HG03378 (cell line): ENCODE data around the gene GNPTAB.

ENCODE experiments used
- ATAC-seq: cut with Tn5 transposase; IDR thresholded peaks from one replicate; pipeline ENCODE4 v1.9.1; 2021; ENCODE audit warnings: mild to moderate bottlenecking, moderate library complexity; ENCODE audit not compliant: unreplicated experiment

Gene GNPTAB

DNA sequence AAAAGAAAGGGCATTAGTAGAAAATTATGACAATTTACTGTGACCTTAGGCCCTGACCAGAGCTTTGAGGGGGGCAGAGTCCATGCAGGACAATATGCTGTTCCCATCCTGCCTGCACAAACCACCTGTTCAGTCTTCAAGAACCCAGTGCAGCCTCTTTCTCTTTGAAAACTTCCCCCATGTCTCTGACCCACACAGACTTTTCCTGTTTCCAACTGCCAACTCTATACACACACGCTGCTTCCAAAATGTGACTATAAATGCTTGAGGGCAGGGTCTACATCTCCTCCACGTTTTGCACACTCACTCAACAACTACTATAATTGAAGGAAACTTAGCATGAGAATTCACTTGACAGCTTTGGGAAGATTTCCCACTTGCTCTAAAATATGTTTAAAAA, 54.9 kb downstream of the GNPTAB start:
- no peak for ATAC-seq

DNA sequence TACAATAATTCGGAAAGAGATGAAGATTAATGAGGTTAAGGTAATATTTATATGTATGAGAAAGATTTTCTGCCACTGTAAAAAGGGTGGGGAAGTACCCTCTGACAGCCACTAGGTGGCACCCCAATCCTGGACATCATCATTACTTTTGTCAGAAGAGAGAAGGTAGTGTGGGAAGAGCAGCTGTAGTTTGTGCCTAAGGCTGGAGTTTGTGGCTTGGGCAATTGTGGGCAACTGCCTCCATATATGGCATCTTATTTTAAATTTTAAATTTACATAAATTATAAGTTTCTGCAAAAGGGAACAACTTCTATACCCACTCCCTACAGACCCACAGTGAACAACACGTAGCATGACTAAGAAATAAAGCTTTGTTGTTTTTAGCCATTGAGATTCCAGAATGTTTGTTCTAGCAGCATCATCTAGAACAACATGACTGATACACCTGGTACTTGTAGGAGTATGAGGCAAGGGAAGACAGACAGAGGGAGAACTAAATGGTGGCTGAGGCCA, 57.1 kb downstream of the GNPTAB start:
- peak; percentile 81 for ATAC-seq

DNA sequence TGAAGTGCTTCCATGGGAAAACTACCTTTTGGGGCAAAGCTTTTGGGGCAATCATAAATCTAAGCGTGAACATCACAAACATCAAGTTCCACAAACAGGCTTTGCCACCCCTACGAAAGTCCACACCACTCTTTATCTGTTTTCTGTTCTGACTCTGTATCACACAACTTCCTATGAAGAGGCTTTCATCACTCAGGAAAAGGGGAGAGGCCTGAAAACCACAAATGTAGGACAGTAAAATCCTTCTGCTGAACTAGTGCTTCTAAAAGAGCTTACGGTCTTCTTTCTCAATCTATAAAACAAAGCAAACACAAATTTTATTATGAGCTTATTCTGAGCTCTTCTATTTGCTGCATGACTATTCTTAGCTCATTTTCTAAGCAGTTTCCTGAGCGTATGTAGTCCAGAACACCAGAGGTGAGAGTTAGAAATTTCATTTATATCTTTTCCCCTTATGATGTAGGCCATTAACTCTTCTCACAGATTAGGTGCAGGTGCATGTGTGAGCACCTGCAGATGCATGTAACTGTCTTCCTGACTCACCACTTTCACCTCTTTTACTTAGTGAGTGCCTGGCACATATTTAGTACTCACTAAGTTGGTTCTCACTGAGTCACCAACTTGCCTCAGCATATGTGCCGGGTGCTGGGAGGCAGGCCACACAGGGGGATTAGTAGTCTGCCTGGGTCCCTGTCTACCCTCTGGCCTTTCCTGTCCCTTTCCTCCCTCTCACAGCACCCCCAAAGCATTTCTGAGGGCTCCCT, 58.6 kb downstream of the GNPTAB start:
- no peak for ATAC-seq

DNA sequence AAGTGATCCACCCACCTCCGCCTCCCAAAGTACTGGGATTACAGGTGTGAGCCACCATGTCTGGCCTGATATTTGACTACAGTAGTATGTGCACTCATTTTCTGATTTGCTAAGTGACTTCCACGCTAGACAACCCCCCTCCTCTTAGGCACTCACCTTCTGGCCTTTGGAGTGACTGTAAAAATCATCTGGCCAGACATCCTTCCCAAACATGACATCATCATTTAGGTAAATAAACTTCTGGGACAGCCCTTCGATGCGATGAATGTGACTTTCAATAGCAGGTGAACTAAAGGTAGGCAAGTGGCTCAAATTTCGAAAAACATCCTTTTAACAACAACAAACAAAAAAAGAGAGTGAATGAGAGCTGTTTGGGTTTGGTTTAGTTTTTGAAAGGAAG, 60.9 kb downstream of the GNPTAB start:
- no peak for ATAC-seq

DNA sequence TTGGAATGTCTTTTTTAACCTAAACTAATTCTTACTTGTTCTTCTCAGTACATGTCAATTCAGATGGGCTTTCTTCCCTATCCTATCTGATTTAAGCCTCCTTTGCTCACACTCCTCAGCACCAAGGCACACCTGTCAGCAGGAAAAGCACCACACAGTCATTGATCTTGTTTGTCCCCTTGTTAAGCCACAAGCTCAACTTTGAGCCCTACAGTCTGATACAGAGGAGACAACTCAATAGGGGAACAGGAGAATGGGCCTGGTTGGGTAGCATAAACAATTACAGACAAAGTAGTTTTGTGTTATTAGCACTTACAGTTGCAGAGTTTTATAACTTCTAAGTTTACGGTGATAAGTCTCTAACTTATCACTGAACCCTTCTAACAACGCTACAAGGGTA, 62.0 kb downstream of the GNPTAB start:
- no peak for ATAC-seq

DNA sequence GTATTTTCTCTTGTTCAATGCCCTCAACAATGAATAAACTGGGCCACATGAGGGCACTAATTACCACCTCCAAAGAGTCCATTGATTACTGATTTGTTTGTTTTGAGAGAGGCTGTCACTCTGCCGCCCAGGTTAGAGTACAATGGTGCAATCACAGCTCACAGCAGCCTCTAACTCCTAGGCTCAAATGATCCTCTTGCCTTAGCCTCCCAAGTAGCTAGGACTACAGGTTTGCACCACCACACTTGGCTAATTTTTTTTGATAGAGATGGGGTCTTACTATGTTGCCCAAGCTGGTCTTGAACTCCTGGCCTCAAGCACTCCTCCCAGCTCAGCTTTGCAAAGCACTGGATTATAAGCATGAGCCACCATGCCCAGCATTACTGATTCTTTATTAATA, 63.2 kb downstream of the GNPTAB start:
- ATAC-seq = no peak

DNA sequence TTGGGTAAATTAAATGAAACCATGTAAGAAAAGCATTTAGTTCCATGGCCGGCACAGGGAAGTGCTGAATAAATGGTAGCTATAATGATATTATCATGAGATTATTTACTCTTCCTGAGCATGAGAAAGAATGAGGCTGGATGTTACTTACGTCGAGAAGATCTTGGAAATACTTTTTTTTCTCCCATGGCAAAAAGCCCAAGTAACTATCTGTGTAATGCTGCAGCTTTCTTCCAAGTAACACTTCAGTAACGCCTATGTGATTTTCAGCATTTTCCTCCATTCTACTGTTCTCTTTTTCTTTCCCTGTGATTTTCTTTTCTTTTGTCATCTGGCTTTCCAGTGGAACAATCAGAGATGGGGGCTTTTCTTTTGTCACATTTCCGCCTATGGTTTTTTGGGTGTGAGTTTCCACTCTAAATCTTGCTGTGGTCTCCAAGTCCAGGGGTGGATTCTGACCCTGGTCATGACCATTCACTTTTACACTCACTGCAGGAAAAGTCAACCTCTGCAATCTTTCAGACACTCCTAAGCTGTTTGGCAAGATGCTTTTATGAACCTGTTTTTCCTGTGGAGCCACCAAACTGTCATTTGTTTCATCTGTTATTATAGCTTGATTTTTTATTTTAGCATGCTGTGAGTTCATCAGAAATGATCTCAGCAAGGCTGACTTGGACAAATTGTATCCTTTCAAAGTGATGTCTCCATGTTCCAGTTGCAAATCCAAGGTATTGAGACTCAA, 66.5 kb downstream of the GNPTAB start:
- no peak for ATAC-seq

DNA sequence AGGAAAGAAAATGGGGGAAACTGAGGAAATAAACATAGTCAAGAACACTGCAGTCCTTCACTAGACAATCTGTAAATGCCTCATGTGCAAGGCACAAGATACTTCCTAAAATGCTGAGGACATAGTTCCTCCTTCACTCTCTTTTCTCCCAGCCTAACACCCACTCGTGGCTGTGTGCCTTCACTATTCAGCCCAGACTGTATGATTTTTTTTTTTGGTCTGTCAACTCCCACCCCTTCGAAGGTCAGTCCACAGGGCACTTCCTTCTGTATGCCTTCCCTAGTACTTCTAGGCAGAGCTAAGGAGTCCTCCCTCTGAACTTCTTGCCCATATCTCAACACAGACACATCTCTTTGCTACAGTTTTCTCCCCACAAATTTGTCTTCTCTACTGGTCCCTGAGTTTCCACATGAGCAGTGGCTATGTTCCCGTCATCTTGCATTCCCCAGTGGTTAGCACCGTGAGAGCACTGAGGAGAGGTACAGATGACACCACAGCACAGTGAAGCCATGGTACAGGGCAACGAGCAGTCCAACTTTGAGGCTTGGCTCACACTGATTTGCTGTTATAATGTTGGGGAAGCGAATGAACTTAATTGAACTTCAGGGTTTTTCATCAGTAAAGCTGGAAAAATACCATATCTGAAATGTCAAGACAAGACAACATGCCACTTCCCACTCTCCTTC, 67.4 kb downstream of the GNPTAB start:
- ATAC-seq = no peak

DNA sequence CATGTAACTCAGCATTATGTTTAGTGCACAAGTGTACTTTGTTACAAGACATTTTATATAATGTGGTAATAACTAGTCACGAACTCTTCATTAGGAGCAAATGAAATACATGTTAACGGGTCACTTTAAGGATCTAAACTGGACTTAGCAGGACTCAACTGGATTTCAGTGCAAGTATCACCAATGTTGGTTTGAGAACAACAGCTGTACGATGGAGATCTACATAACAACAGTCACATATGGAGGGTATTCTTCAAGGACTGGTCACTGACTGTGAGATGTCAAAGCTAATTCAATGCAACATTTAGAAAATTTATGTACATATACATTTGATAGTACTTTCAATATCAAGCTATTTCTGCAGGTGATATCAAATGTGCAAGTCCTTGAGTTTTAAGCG, 69.0 kb downstream of the GNPTAB start:
- no peak for ATAC-seq

DNA sequence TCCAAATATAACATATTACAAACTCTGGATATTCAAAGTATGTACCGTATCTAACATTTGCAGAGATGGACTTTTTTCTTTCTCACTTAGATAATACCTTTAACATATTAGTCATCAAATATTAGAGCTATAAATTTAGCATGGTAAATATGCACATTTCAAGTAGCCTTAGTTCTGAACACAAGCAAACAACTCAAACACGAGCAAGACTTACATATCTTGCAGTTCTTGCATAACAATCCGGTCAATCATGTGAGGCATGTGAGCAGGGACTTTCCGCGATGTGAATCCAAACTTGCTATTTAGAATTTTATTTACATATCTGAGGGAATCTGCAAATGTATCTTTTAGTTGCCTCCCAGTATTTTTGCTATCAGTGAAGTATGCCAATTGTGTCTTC, 69.4 kb downstream of the GNPTAB start:
- no peak for ATAC-seq

DNA sequence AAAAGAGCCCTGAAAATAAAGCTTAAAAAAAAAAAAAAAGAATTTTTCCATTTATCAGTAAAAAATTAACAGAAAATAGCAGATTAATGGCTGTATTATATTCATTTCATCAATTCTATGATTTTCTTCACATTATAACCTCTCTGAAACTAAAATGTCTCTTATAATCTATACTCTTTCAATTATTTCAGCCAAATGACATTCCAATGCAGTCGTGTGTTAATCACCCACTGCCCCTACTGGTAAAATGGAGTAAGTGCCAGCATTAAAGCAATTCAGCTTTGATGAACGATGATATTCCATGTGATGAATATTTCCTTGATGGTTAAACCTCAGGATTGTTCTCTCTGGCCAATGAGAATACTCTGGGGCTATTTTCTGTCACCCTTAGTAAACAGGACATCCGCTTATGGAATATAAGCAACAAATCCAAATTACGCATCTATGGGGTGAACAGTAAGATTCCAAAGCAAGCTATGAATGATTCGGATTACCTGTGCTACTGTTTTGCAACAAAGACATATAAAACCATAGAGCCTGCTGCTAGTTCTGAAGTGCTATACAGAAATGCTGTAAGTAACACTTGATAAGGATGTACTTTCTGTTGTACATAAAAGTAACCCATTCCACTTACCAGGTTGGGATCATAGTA, 71.2 kb downstream of the GNPTAB start:
- ATAC-seq = no peak

DNA sequence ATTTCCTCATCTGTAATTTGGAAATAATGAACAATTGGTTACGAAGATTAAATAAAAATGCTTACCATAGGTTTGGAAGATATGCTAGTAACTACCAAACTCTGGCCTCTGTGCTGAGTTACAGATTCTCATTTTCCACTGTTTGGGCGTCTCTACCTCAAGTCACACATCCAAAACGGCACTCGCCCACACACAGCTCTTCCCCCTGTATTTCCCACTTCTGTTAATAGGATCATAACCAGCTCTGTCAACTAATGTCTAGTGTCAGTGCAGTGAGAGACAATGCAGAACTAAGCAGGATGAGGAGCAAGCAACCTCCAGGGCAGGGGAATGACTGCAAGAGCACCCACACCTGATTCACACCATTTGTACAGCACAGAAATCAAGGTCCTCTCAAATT, 80.6 kb downstream of the GNPTAB start:
- ATAC-seq = no peak

DNA sequence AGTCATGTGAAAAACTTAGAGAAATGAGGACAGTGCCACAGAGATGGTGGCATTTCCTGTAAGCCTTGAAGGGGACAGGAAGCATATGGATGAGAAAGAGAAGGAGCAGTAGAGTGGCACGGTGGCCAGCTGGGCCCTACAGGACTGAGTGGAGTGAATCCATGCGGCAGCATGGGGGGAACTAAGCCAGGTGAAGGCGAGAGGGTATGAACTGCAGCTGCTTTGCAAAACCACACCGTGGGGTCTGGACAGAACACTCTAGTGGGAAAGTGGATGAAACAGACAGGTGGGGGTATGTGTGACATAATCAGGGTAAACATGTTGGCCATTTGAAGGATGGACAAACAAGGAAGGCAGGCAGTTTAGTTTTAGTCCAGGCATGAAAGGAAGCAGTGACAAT, 81.1 kb downstream of the GNPTAB start:
- no peak for ATAC-seq

DNA sequence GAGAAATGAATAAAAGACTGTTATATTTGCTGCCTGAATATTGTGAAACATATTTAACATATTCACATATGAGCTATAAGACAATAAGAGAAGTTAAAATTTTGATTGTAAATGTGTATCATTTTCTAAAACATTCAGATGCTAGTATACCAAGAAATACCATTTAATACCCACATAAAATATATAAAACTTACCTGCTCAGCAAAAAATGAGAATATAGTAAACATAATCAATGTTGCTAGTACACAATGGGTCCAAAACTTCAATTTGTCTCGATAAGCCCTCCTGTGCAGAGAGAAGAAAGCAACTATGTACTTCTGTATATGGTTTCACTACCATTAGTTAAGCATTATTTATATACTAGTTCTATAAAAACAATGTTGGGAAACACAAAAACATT, 81.9 kb downstream of the GNPTAB start:
- no peak for ATAC-seq

DNA sequence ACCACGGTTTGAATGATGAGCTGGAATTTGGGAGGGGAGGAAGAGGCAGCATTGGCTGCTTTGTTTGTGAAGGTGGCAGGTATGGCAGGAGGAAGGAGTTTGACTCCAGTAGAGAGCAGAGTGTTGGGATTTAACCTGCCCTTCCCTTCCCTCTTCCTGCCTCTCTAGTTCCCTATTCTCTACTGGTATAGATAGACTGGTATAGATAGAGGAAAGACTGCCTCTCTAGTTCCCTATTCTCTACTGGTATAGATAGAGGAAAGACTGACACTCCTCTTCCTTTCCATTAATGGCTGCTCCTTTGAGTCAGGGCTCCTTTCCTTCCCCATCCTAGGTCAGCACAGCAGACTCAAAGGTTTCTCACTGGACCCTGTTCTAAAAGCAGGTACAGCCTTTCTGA, 83.1 kb downstream of the GNPTAB start:
- no peak for ATAC-seq

DNA sequence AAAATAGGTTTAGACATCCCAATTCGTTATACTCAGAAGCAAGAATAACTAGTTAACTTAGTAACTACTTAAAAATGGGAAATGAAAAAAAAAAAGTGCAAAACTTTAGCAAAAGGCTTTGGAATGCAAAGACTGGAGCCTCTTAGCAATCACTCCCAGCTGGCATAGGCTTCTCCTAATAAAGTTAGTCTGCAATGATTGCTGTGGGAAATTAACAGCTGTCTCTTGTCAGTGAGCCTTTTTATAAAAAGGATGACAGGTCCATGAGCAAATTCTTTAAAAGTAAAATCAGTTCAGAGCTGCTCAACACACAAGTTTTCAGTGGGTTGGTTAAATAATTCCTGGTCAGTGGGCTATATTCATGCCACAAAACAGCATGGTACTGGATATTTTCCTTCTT, 84.1 kb downstream of the GNPTAB start:
- no peak for ATAC-seq

DNA sequence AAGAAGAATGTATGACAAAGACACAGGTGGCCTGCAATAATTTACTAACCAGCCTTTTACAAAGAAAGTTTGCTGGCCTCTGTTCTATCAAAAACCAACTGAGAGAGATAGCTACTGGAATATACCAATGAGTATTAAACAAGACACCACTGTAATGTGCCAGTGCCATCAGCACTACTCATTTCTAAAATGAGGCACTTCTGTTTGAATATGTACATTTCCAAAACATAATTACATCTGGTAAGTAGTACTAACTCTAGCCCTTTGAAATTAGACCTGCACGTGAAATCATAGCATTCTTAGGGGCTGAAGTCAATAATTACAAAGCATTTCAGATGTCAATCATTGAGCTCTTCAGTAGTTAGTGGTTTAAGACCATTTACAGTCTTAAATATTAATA, 84.6 kb downstream of the GNPTAB start:
- ATAC-seq = no peak

DNA sequence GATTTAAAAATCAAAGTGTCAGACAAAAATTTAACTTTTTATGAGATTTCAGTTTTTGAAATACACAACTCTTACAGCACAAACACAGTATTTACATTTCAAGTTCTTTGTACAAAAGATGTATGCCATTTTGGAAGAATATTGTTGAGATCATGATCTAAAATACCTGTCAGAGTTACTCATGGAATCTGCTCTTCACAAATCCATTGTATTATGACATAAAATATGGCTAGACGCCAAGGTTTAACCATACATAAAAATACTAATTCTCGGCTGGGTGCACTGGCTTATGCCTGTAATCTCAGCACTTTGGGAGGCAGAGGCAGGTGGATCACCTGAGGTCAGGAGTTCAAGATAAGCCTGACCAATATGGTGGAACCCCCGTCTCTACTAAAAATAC, 85.3 kb downstream of the GNPTAB start:
- no peak for ATAC-seq

DNA sequence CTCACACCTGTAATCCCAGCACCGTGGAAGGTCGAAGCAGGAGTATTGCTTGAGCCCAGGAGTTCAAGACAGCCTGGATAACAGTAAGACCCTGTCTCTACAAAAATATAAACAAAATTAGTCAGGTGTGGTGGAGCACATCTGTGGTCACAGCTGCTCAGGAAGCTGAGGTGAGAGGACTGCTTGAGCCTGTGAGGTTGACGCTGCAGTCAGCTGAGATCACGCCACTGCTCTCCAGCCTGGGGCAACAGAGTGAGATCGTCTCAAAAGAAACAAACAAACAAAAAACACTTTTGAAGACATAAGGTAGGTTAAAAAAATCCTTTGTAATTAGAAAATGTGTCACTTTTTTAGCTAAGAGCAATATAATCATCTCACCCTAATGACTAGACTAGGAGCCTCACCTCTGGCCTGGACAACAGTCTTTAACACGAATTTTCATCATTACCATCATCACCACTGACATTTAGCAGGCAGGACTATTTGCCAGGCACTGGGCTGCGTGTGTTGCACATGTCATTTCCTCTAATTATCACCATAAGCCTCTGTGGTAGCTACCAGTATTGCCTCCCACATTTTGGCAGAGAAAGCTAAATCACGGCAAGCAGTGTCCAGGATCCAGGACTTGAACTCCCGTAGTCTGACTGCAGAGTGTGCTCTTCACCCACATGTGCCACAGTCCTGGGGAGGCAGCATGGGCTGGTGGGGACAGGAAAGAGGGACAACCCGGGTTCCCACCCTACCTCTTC, 86.9 kb downstream of the GNPTAB start:
- peak; percentile 94 for ATAC-seq

DNA sequence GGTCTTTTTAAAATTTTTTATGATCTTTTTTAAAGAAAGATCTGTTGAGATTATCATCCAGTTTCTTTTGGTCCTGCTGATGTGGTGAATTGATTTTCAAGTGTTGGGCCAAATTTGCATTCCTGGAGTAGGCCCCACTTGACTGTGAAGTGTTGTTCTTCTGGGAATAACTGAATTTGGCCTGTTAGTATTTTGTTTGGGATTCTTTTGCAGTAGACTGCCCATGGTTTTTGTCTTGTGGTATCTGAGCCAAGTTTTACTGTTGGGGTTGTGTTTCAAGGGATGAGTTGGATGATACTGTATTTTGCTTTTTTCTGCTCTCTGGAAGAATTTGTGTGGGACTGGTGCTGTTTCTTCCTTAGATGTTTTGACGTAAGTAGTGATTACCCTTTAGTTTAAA, 87.5 kb downstream of the GNPTAB start:
- ATAC-seq = no peak

DNA sequence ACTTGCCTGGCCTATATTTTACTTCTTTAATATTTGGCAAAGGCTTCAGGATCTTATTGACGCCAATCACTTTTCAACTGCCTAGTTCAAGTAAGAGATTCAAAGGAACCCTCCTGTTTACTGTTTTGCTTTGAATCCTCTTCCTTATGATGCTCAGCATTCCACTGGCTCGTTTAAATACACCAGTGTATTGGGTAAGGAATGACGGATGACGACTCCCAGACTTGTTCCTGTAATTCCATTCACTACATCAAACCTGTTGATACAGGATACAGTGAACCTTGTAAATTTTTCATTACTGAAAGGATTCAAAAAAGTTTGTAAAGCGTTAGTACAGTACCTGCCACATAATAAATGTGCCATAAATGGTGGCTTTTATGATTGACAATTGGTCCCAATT, 89.8 kb downstream of the GNPTAB start:
- ATAC-seq = no peak
